SK-N-SH treated with all-trans-retinoic acid at 6 μM for 48 hours (cell line): ENCODE results near the gene TUT1.

ENCODE experiments used
- ATAC-seq: fragments of 200-7000 bp; cut with Tn5 transposase; 3 replicates; pipeline ENCODE4 v1.9.1; 2020; ENCODE audit warnings: mild to moderate bottlenecking, moderate library complexity
- ARNTL ChIP-seq: fragments of 450-650 bp; formaldehyde crosslinking; IDR thresholded peaks from 2 replicates; pipeline ENCODE4 v1.5.0; 2020; ENCODE audit warnings: low read depth, mild to moderate bottlenecking, moderate library complexity, borderline replicate concordance
- CSDC2 ChIP-seq: fragments of 250-450 bp; sonication (Bioruptor Pico); IDR thresholded peaks from 2 replicates; pipeline ENCODE4 v1.5.0; 2020; ENCODE audit warnings: mild to moderate bottlenecking, moderate library complexity
- CSRNP3 ChIP-seq: fragments of 250-450 bp; sonication (Bioruptor Pico); IDR thresholded peaks from 2 replicates; pipeline ENCODE4 v1.5.1; 2021; ENCODE audit warnings: mild to moderate bottlenecking, moderate library complexity
- ESRRG ChIP-seq: fragments of 250-450 bp; sonication (Bioruptor Pico); IDR thresholded peaks from 2 replicates; pipeline ENCODE4 v1.6.1; 2021; ENCODE audit warnings: mild to moderate bottlenecking
- GLIS3 ChIP-seq: fragments of 250-450 bp; sonication (Bioruptor Pico); IDR thresholded peaks from 2 replicates; pipeline ENCODE4 v1.5.0; 2020; ENCODE audit warnings: mild to moderate bottlenecking, moderate library complexity
- ISL1 ChIP-seq: fragments of 250-450 bp; sonication (Bioruptor Pico); IDR thresholded peaks from 2 replicates; pipeline ENCODE4 v2.1.2; 2022; ENCODE audit warnings: mild to moderate bottlenecking, moderate library complexity
- OSR1 ChIP-seq: fragments of 250-450 bp; sonication (Bioruptor Pico); IDR thresholded peaks from 2 replicates; pipeline ENCODE4 v1.8.0; 2022; ENCODE audit warnings: moderate library complexity, mild to moderate bottlenecking, inconsistent platforms
- POU6F1 ChIP-seq: fragments of 250-450 bp; sonication (Bioruptor Pico); IDR thresholded peaks from 2 replicates; pipeline ENCODE4 v1.8.0; 2021; ENCODE audit warnings: low read depth, mild to moderate bottlenecking, moderate library complexity, borderline replicate concordance
- PPARA ChIP-seq: fragments of 250-450 bp; sonication (Bioruptor Pico); IDR thresholded peaks from 2 replicates; pipeline ENCODE4 v1.5.0; 2020; ENCODE audit warnings: mild to moderate bottlenecking, borderline replicate concordance
- RARB ChIP-seq: fragments of 250-450 bp; sonication (Bioruptor Pico); IDR thresholded peaks from 2 replicates; pipeline ENCODE4 v1.8.0; 2021; ENCODE audit warnings: mild to moderate bottlenecking, moderate library complexity
- SNAI2 ChIP-seq: fragments of 250-450 bp; sonication (Bioruptor Pico); IDR thresholded peaks from 2 replicates; pipeline ENCODE4 v1.5.0; 2020; ENCODE audit warnings: mild to moderate bottlenecking, moderate library complexity
- TCF4 ChIP-seq: fragments of 250-450 bp; sonication (Bioruptor Pico); IDR thresholded peaks from 2 replicates; pipeline ENCODE4 v1.8.0; 2021; ENCODE audit warnings: mild to moderate bottlenecking, moderate library complexity, borderline replicate concordance
- TOX ChIP-seq: fragments of 250-450 bp; sonication (Bioruptor Pico); IDR thresholded peaks from 2 replicates; pipeline ENCODE4 v1.8.0; 2021; ENCODE audit warnings: mild to moderate bottlenecking, moderate library complexity, borderline replicate concordance
- TSHZ2 ChIP-seq: fragments of 250-450 bp; sonication (Bioruptor Pico); IDR thresholded peaks from 2 replicates; pipeline ENCODE4 v1.5.0; 2020; ENCODE audit warnings: mild to moderate bottlenecking, moderate library complexity
- ZC3H10 ChIP-seq: fragments of 250-450 bp; sonication (Bioruptor Pico); IDR thresholded peaks from 2 replicates; pipeline ENCODE4 v1.5.1; 2021; ENCODE audit warnings: mild to moderate bottlenecking, moderate library complexity
- ZFP30 ChIP-seq: fragments of 450-650 bp; formaldehyde crosslinking; IDR thresholded peaks from 2 replicates; pipeline ENCODE4 v1.5.0; 2022; ENCODE audit warnings: mild to moderate bottlenecking, moderate library complexity
- ZNF565 ChIP-seq: fragments of 450-650 bp; formaldehyde crosslinking; conservative IDR thresholded peaks from 2 replicates; pipeline ENCODE4 v1.5.0; 2020; ENCODE audit warnings: low read depth, mild to moderate bottlenecking, moderate library complexity
- ZNF8 ChIP-seq: fragments of 450-650 bp; formaldehyde crosslinking; IDR thresholded peaks from 2 replicates; pipeline ENCODE4 v1.5.0; 2020; ENCODE audit warnings: mild to moderate bottlenecking, moderate library complexity
- TF ChIP-seq, protein P1 (sequence below): fragments of 250-450 bp; sonication (Bioruptor Pico); IDR thresholded peaks from 2 replicates; pipeline ENCODE4 v1.8.0; 2020; ENCODE audit warnings: mild to moderate bottlenecking, moderate library complexity, borderline replicate concordance
- TF ChIP-seq, protein P2 (sequence below): fragments of 250-450 bp; sonication (Bioruptor Pico); IDR thresholded peaks from 2 replicates; pipeline ENCODE4 v1.5.1; 2020; ENCODE audit warnings: low read depth, mild to moderate bottlenecking, moderate library complexity

Gene TUT1

GRCh38 chr11:62574363-62575071, 16.8 kb downstream of the TUT1 start:
- no peak for TF ChIP-seq OSR1 (CRISPR knock-in tag)
- TF ChIP-seq TSHZ2: no peak
- TF ChIP-seq POU6F1 (CRISPR knock-in tag): no peak
- TF ChIP-seq TCF4 (CRISPR knock-in tag): no peak
- TF ChIP-seq, protein P1, sequence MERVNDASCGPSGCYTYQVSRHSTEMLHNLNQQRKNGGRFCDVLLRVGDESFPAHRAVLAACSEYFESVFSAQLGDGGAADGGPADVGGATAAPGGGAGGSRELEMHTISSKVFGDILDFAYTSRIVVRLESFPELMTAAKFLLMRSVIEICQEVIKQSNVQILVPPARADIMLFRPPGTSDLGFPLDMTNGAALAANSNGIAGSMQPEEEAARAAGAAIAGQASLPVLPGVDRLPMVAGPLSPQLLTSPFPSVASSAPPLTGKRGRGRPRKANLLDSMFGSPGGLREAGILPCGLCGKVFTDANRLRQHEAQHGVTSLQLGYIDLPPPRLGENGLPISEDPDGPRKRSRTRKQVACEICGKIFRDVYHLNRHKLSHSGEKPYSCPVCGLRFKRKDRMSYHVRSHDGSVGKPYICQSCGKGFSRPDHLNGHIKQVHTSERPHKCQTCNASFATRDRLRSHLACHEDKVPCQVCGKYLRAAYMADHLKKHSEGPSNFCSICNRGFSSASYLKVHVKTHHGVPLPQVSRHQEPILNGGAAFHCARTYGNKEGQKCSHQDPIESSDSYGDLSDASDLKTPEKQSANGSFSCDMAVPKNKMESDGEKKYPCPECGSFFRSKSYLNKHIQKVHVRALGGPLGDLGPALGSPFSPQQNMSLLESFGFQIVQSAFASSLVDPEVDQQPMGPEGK (CRISPR knock-in tag): no peak
- no peak for TF ChIP-seq ZNF8 (CRISPR knock-in tag)
- TF ChIP-seq ZNF565: no peak
- no peak for TF ChIP-seq TOX (CRISPR knock-in tag)
- TF ChIP-seq ISL1: no peak
- TF ChIP-seq ESRRG (CRISPR knock-in tag): no peak
- TF ChIP-seq SNAI2: no peak
- no peak for TF ChIP-seq ARNTL
- TF ChIP-seq RARB: no peak
- TF ChIP-seq ZC3H10: no peak
- TF ChIP-seq, protein P2, sequence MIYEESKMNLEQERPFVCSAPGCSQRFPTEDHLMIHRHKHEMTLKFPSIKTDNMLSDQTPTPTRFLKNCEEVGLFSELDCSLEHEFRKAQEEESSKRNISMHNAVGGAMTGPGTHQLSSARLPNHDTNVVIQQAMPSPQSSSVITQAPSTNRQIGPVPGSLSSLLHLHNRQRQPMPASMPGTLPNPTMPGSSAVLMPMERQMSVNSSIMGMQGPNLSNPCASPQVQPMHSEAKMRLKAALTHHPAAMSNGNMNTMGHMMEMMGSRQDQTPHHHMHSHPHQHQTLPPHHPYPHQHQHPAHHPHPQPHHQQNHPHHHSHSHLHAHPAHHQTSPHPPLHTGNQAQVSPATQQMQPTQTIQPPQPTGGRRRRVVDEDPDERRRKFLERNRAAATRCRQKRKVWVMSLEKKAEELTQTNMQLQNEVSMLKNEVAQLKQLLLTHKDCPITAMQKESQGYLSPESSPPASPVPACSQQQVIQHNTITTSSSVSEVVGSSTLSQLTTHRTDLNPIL (CRISPR knock-in tag): no peak
- no peak for TF ChIP-seq PPARA
- no peak for TF ChIP-seq GLIS3 (CRISPR knock-in tag)
- TF ChIP-seq CSDC2 (CRISPR knock-in tag): no peak
- ATAC-seq: peak; percentile 37

- ATAC-seq: peak; percentile 94
- TF ChIP-seq ARNTL: no peak
These were observed 17.5 kb downstream of the TUT1 start, which contains the start of gene EEF1G for GRCh38 chr11:62573592-62574362. Gene EEF1G, minus strand, starts transcription at chr11:62573891. Its CDS starts 49 bp downstream, at chr11:62573842.

DNA sequence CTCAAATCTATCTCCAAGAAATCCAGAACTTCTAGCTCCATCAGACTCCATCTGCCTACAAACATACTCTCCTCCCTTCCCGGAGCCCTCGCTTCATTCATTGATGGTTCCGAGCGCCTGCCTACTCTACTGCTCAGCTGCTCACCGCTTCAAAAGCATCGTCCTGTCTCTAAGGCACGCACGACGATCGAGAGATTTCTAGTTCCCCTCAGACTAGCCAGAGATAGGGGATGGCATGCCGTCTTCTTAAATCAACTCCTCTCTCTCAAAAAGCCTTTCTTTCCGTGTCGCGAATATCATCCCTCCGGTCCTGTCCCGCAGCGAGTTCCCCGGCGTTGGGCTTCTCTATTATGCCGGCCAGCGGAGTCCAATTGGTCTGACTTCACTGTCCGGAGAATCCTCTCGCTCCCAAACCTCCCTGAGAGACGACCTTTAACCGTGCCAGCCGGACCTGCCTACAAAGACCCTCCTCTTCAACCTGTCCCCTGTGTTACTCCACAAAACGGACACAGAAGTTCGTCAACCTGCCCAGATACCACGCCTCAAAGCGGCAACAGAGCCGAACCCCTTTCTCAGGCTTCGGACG, 18.2 kb downstream of the TUT1 start:
- no peak for TF ChIP-seq TCF4 (CRISPR knock-in tag)
- no peak for TF ChIP-seq CSRNP3 (CRISPR knock-in tag)
- no peak for TF ChIP-seq ARNTL
- no peak for TF ChIP-seq PPARA
- no peak for TF ChIP-seq OSR1 (CRISPR knock-in tag)
- TF ChIP-seq ZNF565: no peak
- no peak for TF ChIP-seq ZFP30 (CRISPR knock-in tag)
- no peak for TF ChIP-seq ZNF8 (CRISPR knock-in tag)
- no peak for TF ChIP-seq SNAI2
- ATAC-seq: peak; percentile 46
